GM19240 (cell line): ENCODE results near the gene RUFY1.
"Not testable (repeated sequence)": the region's sequence is repeated elsewhere in the genome, so short reads cannot be mapped to it uniquely, and the experiment has no call there.

Experiments
- DNase-seq: peaks from one replicate; pipeline ENCODE4 v3.0.0; 2011; ENCODE audit warnings: low spot score; ENCODE audit not compliant: insufficient read length

Gene RUFY1

GRCh38 chr5:179550511-179551342 lies at the start of gene RUFY1:
RUFY1 (plus strand) TSS chr5:179550554; CDS start chr5:179550570, 16 bp downstream.
- peak; percentile 69 for DNase-seq

- DNase-seq = not testable (repeated sequence)
Measured at GRCh38 chr5:179501997-179502396, 48.4 kb upstream of the RUFY1 start.

GRCh38 chr5:179502420-179502819 lies 47.9 kb upstream of the RUFY1 start:
- DNase-seq = not testable (repeated sequence)

- DNase-seq = no peak
Measured at GRCh38 chr5:179504191-179504590, 46.2 kb upstream of the RUFY1 start.

GRCh38 chr5:179504600-179505396 lies 45.6 kb upstream of the RUFY1 start:
- DNase-seq = no peak

GRCh38 chr5:179505636-179506261 lies 44.6 kb upstream of the RUFY1 start:
- DNase-seq = no peak

- no peak for DNase-seq
Measured at GRCh38 chr5:179509239-179509638, 41.1 kb upstream of the RUFY1 start.

- no peak for DNase-seq
Measured at GRCh38 chr5:179509845-179510244, 40.5 kb upstream of the RUFY1 start.

- DNase-seq = no peak
Measured at GRCh38 chr5:179512452-179513000, 37.8 kb upstream of the RUFY1 start.

GRCh38 chr5:179515501-179515900 lies 34.9 kb upstream of the RUFY1 start:
- DNase-seq = not testable (repeated sequence)

- no peak for DNase-seq
Measured at GRCh38 chr5:179516221-179516620, 34.1 kb upstream of the RUFY1 start.

GRCh38 chr5:179517746-179518145 lies 32.6 kb upstream of the RUFY1 start:
- not testable (repeated sequence) for DNase-seq

- DNase-seq = not testable (repeated sequence)
Measured at GRCh38 chr5:179518369-179518768, 32.0 kb upstream of the RUFY1 start.

- not testable (repeated sequence) for DNase-seq
Measured at GRCh38 chr5:179519416-179520070, 30.8 kb upstream of the RUFY1 start.

GRCh38 chr5:179522107-179522506 lies 28.2 kb upstream of the RUFY1 start:
- not testable (repeated sequence) for DNase-seq

- no peak for DNase-seq
Measured at GRCh38 chr5:179526978-179527377, 23.4 kb upstream of the RUFY1 start.

- DNase-seq = peak; percentile 52
Measured at GRCh38 chr5:179530069-179530998, 20.0 kb upstream of the RUFY1 start.

GRCh38 chr5:179533024-179533423 lies 17.3 kb upstream of the RUFY1 start:
- no peak for DNase-seq

- DNase-seq = no peak
Measured at GRCh38 chr5:179533907-179534306, 16.4 kb upstream of the RUFY1 start.

GRCh38 chr5:179534431-179534830 lies 15.9 kb upstream of the RUFY1 start:
- no peak for DNase-seq
